Memory B cell (primary cell): ENCODE data around the gene KDM8.
A peak's percentile ranks its signal among the peaks of the same experiment; 100 is the strongest.

Experiments
- ATAC-seq: fragments of 150-1000 bp; cut with Tn5 transposase; 2 replicates; pipeline ENCODE4 v1.10.0; 2021; ENCODE audit warnings: low read depth, mild to moderate bottlenecking, moderate library complexity
- DNase-seq, 2 donors: peaks; one replicate each; pipeline ENCODE4 v3.0.0; 2022; ENCODE audit warnings: low spot score in 2 of 2
- H3K27ac Mint-ChIP-seq: one replicate; pipeline ENCODE4 v1.8.0; 2022; ENCODE audit warnings: mild to moderate bottlenecking, moderate library complexity, mixed read lengths
- H3K27me3 Mint-ChIP-seq: one replicate; pipeline ENCODE4 v1.8.0; 2022; ENCODE audit warnings: mixed read lengths
- H3K36me3 Mint-ChIP-seq: one replicate; pipeline ENCODE4 v1.8.0; 2022; ENCODE audit warnings: mild to moderate bottlenecking, mixed read lengths
- H3K4me1 Mint-ChIP-seq: one replicate; pipeline ENCODE4 v1.8.0; 2022; ENCODE audit warnings: mixed read lengths
- H3K4me3 Mint-ChIP-seq: one replicate; pipeline ENCODE4 v1.8.0; 2022; ENCODE audit warnings: mild to moderate bottlenecking, moderate library complexity, mixed read lengths
- H3K9me3 Mint-ChIP-seq: one replicate; pipeline ENCODE4 v1.8.0; 2022; ENCODE audit warnings: mixed read lengths

The KDM8 gene

DNA sequence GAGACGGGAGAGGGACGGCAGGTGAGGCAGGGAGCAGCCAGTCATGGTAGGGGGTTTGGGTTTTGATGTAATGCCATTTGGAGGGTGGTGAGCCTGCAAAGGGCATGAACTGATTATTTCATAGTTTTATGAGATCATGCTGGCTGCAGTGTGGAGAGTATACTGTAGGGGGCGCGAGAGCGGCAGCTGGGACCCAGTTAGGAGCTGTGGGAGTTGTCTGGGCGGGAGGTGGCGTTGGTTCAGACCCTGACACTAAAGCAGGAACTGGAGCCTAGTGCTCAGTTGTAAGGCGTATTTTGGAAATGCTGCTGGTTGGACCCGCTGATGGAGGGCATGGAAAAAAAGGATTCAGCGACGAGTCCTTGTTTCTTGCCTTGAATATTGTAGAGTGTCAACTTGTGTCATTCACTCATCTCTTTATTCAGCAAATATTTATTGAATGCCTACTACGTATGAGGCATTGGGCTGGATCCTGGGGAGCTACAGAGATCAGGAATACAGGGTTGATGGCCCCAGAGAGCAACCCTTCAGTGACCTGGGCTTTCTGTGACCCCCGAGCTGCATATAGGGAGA lies 23.7 kb upstream of the KDM8 start:
- H3K4me3 Mint-ChIP-seq: no peak overlapping the region
- peak; percentile 98 for ATAC-seq

GRCh38 chr16:27181019-27181790 lies 22.1 kb upstream of the KDM8 start:
- Mint-ChIP-seq H3K4me3 (no peak overlapping the region), H3K4me1 (peaks cover 4% of the 10 kb centered on the region), H3K27me3 (peaks cover 1% of the 10 kb centered on the region), H3K27ac (no peak overlapping the region), H3K9me3 (no peaks in the 10 kb centered on the region), H3K36me3 (no peaks in the 10 kb centered on the region)
- ATAC-seq (no peak), DNase-seq (no peak)

More for the DNA sequence above, 23.7 kb upstream of the KDM8 start:
- Mint-ChIP-seq H3K4me1 (peaks cover 10% of the 10 kb centered on the region), H3K27me3 (peaks cover 1% of the 10 kb centered on the region), H3K36me3 (no peaks in the 10 kb centered on the region), H3K27ac (no peak overlapping the region), H3K9me3 (no peaks in the 10 kb centered on the region)
- DNase-seq: peak; percentile 76 to 78

DNA sequence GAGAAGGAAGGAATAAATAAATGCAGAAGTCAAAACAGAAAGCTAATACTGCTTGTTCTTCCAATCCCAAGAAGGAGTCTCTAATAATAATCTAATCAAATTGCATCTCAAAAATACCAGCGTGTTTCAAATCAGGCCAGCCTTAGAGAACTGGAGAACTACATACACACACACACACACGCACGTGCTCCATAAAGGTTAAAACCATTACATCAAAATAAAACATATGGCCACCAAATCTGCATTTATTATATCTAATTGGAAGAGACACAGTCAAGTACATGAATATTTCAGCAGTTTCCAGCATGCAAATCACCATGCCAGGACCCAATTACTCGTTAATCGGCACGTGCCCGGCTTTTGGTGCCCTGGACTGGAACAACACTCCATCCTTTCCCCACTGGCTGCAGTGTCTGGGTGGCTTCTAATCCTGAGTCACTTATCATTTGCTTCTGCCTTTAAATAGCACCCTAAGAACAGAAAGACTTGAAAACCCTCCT lies 20.4 kb upstream of the KDM8 start:
- no peak overlapping the region for H3K27ac Mint-ChIP-seq
- no peaks in the 10 kb centered on the region for H3K9me3 Mint-ChIP-seq
- ATAC-seq (no peak), DNase-seq (no peak)
- no peaks in the 10 kb centered on the region for H3K36me3 Mint-ChIP-seq
- no peak overlapping the region for H3K4me3 Mint-ChIP-seq
- peaks cover 1% of the 10 kb centered on the region for H3K27me3 Mint-ChIP-seq
- peaks cover 4% of the 10 kb centered on the region for H3K4me1 Mint-ChIP-seq

- Mint-ChIP-seq H3K36me3 (no peaks in the 10 kb centered on the region), H3K9me3 (no peaks in the 10 kb centered on the region), H3K4me1 (no peaks in the 10 kb centered on the region), H3K27ac (no peak overlapping the region), H3K4me3 (no peak overlapping the region), H3K27me3 (peaks cover 5% of the 10 kb centered on the region)
- DNase-seq (no peak), ATAC-seq (no peak)
Measured at GRCh38 chr16:27185776-27186130, 17.6 kb upstream of the KDM8 start.

DNA sequence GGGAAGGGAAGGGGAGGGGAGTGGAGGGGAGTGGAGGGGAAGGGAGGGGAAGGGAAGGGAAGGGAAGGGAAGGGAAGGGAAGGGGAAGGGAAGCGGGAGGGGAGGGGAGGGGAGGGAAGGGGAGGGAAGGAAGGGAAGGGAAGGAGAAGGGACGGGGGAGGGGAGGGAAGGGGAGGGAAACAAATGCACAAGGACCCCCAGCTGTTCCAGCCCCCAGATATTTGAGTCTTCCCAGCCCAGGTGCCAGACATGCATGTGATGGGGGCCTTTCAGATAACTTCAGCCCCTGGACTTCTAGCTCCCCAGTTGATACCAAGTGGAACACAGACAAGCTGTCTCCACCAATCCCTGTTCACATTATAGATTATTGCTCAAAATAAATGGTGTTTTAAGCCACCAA lies 14.7 kb upstream of the KDM8 start:
- ATAC-seq (no peak), DNase-seq (no peak)
- no peaks in the 10 kb centered on the region for H3K36me3 Mint-ChIP-seq
- H3K27ac Mint-ChIP-seq: no peak overlapping the region
- no peak overlapping the region for H3K4me3 Mint-ChIP-seq
- H3K4me1 Mint-ChIP-seq: no peaks in the 10 kb centered on the region
- H3K27me3 Mint-ChIP-seq: peaks cover 4% of the 10 kb centered on the region
- H3K9me3 Mint-ChIP-seq: no peaks in the 10 kb centered on the region

DNA sequence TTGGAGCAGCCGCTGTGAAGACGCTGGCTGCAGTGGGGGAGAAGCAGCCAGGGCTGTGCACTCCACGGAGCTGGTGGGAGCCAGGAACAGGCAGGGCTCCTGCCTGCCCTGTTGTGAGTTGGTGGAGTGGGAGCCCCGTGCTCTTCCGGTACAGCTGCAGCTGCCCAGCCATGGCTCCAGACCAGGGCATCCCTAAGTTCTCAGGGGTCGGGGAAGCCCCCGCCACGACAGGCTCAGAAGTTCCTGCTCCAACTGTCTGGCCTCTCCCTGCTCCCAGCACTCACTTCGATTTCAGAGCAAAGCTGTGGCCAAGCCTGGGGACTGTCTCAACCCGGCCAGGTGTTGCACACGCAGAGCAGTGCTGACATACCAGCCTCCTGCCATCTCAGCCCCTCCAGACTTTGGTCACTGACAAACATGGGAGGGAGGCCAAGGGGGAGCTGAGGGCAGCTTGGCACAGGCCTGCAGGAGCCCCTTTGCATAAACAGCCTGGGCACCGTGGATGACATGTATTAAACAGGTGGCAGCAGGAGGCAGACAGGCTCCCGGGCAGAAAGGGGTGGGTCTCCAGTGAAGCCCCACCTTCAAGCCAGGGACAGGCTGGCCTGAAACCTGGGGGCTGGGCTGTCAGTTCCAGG lies 13.9 kb upstream of the KDM8 start:
- no peaks in the 10 kb centered on the region for H3K9me3 Mint-ChIP-seq
- ATAC-seq (no peak), DNase-seq (no peak)
- H3K4me3 Mint-ChIP-seq: no peak overlapping the region
- H3K27ac Mint-ChIP-seq: no peak overlapping the region
- H3K4me1 Mint-ChIP-seq: no peaks in the 10 kb centered on the region
- H3K27me3 Mint-ChIP-seq: peaks cover 4% of the 10 kb centered on the region
- no peaks in the 10 kb centered on the region for H3K36me3 Mint-ChIP-seq

- no peak for DNase-seq
- peaks cover 4% of the 10 kb centered on the region for H3K27me3 Mint-ChIP-seq
- H3K9me3 Mint-ChIP-seq: no peaks in the 10 kb centered on the region
- ATAC-seq: no peak
- no peak overlapping the region for H3K27ac Mint-ChIP-seq
- no peak overlapping the region for H3K4me3 Mint-ChIP-seq
- no peaks in the 10 kb centered on the region for H3K36me3 Mint-ChIP-seq
- H3K4me1 Mint-ChIP-seq: no peaks in the 10 kb centered on the region
Measured at GRCh38 chr16:27190316-27190871, 12.9 kb upstream of the KDM8 start.

GRCh38 chr16:27191352-27191924 lies 11.9 kb upstream of the KDM8 start:
- no peak for ATAC-seq
- H3K27ac Mint-ChIP-seq: no peak overlapping the region

DNA sequence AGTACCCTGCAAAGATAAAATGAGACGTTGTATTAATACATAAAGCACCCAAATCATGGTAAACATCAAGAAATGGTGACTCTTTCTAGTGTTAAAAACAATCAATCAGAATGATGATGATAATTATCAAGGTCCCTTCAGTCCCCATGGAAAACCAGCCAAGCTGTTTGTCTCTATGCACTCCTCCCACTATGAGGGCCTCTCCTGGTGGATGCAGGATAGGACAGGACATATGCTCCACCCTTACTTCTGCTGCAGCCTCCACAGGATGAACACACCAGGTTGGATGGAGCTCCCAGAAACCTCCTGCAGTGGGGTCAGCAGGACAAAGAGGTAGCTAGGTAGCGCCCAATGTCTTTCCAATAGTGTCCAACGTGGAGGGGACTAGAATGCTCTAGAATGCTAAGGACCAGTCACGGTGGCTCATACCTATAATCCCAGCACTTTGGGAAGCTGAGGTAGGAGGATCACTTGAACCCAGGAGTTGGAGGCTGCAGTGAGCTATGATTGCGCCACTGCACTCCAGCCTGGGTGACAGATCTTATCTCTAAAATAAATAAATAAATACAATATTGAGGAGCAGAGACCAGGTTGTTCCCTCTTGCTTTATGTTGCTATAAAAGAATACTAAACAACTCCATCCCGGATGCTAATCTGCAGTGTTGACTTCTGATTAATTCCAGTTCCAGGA lies 9.9 kb upstream of the KDM8 start:
- Mint-ChIP-seq H3K27me3 (peaks cover 8% of the 10 kb centered on the region), H3K4me1 (peaks cover 8% of the 10 kb centered on the region), H3K27ac (no peak overlapping the region)

More at GRCh38 chr16:27191352-27191924, 11.9 kb upstream of the KDM8 start:
- H3K4me1 Mint-ChIP-seq: no peaks in the 10 kb centered on the region
- H3K4me3 Mint-ChIP-seq: no peak overlapping the region
- H3K36me3 Mint-ChIP-seq: no peaks in the 10 kb centered on the region
- peaks cover 2% of the 10 kb centered on the region for H3K9me3 Mint-ChIP-seq
- peaks cover 4% of the 10 kb centered on the region for H3K27me3 Mint-ChIP-seq
- no peak for DNase-seq

DNA sequence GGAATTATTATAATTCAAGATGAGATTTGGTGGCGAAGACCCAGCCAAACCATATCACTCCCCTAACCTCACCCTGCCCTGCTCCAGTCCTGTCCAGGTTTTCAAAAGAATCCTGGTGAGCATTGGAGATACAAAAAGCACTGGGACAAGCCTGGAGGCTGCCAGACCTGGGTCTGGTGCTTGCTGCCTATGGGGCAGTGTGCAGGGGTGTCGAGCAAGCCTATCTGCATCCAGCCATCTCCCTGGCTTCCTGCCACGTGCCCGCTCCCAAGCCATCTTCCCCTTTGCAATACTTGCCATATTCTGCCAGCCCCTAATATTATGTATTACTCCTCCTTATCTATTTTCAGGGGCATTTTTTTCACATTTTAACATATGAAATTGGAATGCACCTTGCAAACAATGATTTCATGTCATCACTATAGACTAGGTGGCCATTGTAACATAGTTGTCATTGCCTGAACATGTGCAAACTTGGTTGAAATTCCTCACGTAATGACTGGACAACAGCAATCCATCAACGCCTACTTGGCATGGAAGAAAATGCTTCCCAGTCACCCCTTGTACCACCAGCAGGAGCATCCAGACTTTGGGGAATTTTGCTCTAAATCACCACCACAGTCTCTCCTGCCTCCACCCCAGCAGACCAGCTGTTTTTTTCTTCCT lies 8.1 kb upstream of the KDM8 start:
- H3K4me1 Mint-ChIP-seq: peaks cover 20% of the 10 kb centered on the region
- H3K9me3 Mint-ChIP-seq: peaks cover 3% of the 10 kb centered on the region
- H3K4me3 Mint-ChIP-seq: no peak overlapping the region
- no peak overlapping the region for H3K27ac Mint-ChIP-seq
- ATAC-seq: no peak
- H3K27me3 Mint-ChIP-seq: peaks cover 4% of the 10 kb centered on the region
- no peak for DNase-seq
- no peaks in the 10 kb centered on the region for H3K36me3 Mint-ChIP-seq

More for the DNA sequence above, 9.9 kb upstream of the KDM8 start:
- Mint-ChIP-seq H3K36me3 (no peaks in the 10 kb centered on the region), H3K9me3 (peaks cover 2% of the 10 kb centered on the region), H3K4me3 (no peak overlapping the region)
- ATAC-seq: no peak
- no peak for DNase-seq

- Mint-ChIP-seq H3K4me1 (peaks cover 29% of the 10 kb centered on the region), H3K4me3 (no peak overlapping the region), H3K36me3 (no peaks in the 10 kb centered on the region), H3K9me3 (peaks cover 3% of the 10 kb centered on the region), H3K27me3 (peaks cover 4% of the 10 kb centered on the region), H3K27ac (no peak overlapping the region)
- DNase-seq (no peak), ATAC-seq (no peak)
Measured at GRCh38 chr16:27195941-27196595, 7.3 kb upstream of the KDM8 start.

DNA sequence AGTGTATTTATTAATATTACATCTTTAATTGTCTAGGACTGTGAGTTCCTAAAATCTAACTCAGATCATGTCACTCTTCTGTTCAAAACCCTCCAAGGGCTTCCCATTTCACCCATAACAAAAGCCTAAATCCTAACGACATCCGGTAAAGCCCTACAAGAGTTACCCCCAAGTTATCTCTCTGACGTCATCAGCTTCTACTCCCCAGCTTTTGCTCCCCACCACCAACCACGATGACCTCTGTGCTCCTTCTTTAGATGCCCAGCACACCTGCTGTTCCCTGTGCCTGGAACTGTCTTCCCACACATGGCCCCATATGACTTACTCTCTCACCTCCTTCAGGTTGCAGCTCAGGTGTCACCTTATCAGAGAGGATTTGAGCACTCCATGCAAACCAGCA lies 6.3 kb upstream of the KDM8 start:
- peaks cover 3% of the 10 kb centered on the region for H3K9me3 Mint-ChIP-seq
- no peak for ATAC-seq
- H3K36me3 Mint-ChIP-seq: no peaks in the 10 kb centered on the region
- no peak for DNase-seq
- peaks cover 4% of the 10 kb centered on the region for H3K27me3 Mint-ChIP-seq
- H3K27ac Mint-ChIP-seq: peak overlapping the region; percentile 14
- H3K4me3 Mint-ChIP-seq: no peak overlapping the region
- peaks cover 29% of the 10 kb centered on the region for H3K4me1 Mint-ChIP-seq
